ENCODE results near the gene DEFB119. TPM values are rescaled to one million over a fixed set of nuclear protein-coding genes. Genes with fewer than 3 reads are reported as not detected.

The DEFB119 gene
- total and polyA plus RNA-seq, 4 donors: not detected

GRCh38 chr20:31363295-31363694 is 27.1 kb downstream of the DEFB119 start:
- ATAC-seq (ENCODE audit: insufficient read depth, low FRiP score) (no peak), DNase-seq (no peak)
- 65 to 78% methylated on average over 4 of the region's 4 CpGs for WGBS, 2 donors
- Histone ChIP-seq H3K9ac (ENCODE audit: insufficient read depth in 1 of 2, low read length in 2 of 2) (no peak overlapping the region), H3K4me3 (no peak overlapping the region), H3K9me3 (ENCODE audit: control insufficient read depth in 4 of 4, insufficient read depth in 3 of 4, low read length in 3 of 4) (peaks cover 0 to 9% (median 3%) of the 10 kb centered on the region in 4 donors), H3K27ac (ENCODE audit: low read depth in 1 of 2, low read length in 1 of 2) (no peak overlapping the region), H3K4me1 (ENCODE audit: control insufficient read depth in 5 of 5, insufficient read depth in 5 of 5, low read length in 5 of 5) (no peaks in the 10 kb centered on the region), H3K27me3 (ENCODE audit: control insufficient read depth in 3 of 3, insufficient read depth in 3 of 3, low read length in 2 of 3) (no peaks in the 10 kb centered on the region), H3K36me3 (ENCODE audit: control insufficient read depth in 4 of 4, insufficient read depth in 4 of 4, low read length in 4 of 4) (no peaks in the 10 kb centered on the region)
- TF ChIP-seq, protein P1, sequence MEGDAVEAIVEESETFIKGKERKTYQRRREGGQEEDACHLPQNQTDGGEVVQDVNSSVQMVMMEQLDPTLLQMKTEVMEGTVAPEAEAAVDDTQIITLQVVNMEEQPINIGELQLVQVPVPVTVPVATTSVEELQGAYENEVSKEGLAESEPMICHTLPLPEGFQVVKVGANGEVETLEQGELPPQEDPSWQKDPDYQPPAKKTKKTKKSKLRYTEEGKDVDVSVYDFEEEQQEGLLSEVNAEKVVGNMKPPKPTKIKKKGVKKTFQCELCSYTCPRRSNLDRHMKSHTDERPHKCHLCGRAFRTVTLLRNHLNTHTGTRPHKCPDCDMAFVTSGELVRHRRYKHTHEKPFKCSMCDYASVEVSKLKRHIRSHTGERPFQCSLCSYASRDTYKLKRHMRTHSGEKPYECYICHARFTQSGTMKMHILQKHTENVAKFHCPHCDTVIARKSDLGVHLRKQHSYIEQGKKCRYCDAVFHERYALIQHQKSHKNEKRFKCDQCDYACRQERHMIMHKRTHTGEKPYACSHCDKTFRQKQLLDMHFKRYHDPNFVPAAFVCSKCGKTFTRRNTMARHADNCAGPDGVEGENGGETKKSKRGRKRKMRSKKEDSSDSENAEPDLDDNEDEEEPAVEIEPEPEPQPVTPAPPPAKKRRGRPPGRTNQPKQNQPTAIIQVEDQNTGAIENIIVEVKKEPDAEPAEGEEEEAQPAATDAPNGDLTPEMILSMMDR (IDR thresholded peaks at IDR 0.05; ENCODE audit: control extremely low read depth, extremely low read depth): no peak

DNA sequence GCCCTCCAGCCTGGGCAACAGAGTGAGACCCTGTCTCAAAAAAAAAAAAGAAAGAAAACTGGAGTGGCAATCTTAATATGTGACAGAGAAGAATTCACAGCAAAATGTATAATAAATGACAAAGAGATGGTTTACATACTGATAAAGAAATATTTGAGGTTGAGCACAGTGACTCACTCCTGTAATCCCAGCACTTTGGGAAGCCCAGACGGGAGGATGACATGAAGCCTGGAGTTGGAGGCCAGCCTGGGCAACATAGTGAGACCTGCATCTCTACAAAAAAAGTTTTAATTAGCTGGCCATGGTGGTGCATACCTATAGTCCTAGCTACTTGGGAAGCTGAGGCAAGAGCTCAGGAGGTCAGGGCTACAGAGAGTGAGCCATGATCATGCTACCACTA is 34.4 kb downstream of the DEFB119 start:
- no peak overlapping the region for H3K9ac ChIP-seq (ENCODE audit: insufficient read depth in 1 of 2, low read length in 2 of 2)
- no peak for DNase-seq
- H3K4me3 ChIP-seq: no peak overlapping the region
- H3K9me3 ChIP-seq (ENCODE audit: control insufficient read depth in 4 of 4, insufficient read depth in 3 of 4, low read length in 3 of 4): peaks cover 0 to 6% (median 0%) of the 10 kb centered on the region in 4 donors
- WGBS, 2 donors: 63 to 66% methylated on average over 1 of the region's 1 CpG
- H3K27ac ChIP-seq (ENCODE audit: low read depth in 1 of 2, low read length in 1 of 2): no peak overlapping the region
- H3K36me3 ChIP-seq (ENCODE audit: control insufficient read depth in 4 of 4, insufficient read depth in 4 of 4, low read length in 4 of 4): no peaks in the 10 kb centered on the region
- ATAC-seq (ENCODE audit: insufficient read depth, low FRiP score): no peak
- no peaks in the 10 kb centered on the region for H3K4me1 ChIP-seq (ENCODE audit: control insufficient read depth in 5 of 5, insufficient read depth in 5 of 5, low read length in 5 of 5)
- TF ChIP-seq, protein P1 (IDR thresholded peaks at IDR 0.05; ENCODE audit: control extremely low read depth, extremely low read depth): no peak
- no peaks in the 10 kb centered on the region for H3K27me3 ChIP-seq (ENCODE audit: control insufficient read depth in 3 of 3, insufficient read depth in 3 of 3, low read length in 2 of 3)

DNA sequence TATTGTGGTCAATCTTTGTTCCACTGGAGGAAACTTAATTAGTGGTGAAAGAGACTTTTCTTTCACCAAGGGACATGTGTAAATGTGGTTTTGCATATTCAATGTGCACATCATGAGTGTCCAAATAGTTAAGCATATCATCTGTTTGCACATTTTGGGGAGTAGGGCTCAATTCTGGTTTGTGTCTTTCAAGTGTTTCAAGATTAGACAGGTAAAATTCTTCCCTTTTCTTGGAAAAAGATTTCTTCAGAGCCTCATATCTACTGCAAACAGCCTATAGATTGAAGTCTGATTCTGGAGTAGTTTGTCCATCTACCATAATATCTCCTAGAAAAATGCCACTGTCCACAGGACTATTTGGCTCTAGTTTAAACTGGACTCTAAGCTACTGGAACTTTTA is 48.9 kb downstream of the DEFB119 start:
- Histone ChIP-seq H3K9ac (ENCODE audit: insufficient read depth in 1 of 2, low read length in 2 of 2) (no peak overlapping the region), H3K27ac (ENCODE audit: low read depth in 1 of 2, low read length in 1 of 2) (no peak overlapping the region), H3K27me3 (ENCODE audit: control insufficient read depth in 3 of 3, insufficient read depth in 3 of 3, low read length in 2 of 3) (no peaks in the 10 kb centered on the region), H3K4me1 (ENCODE audit: control insufficient read depth in 5 of 5, insufficient read depth in 5 of 5, low read length in 5 of 5) (no peaks in the 10 kb centered on the region), H3K36me3 (ENCODE audit: control insufficient read depth in 4 of 4, insufficient read depth in 4 of 4, low read length in 4 of 4) (no peaks in the 10 kb centered on the region), H3K4me3 (no peak overlapping the region), H3K9me3 (ENCODE audit: control insufficient read depth in 4 of 4, insufficient read depth in 3 of 4, low read length in 3 of 4) (peaks cover 0 to 7% (median 0%) of the 10 kb centered on the region in 4 donors)
- TF ChIP-seq, protein P1 (IDR thresholded peaks at IDR 0.05; ENCODE audit: control extremely low read depth, extremely low read depth): no peak
- ATAC-seq (ENCODE audit: insufficient read depth, low FRiP score): no peak
- DNase-seq: no peak

DNA sequence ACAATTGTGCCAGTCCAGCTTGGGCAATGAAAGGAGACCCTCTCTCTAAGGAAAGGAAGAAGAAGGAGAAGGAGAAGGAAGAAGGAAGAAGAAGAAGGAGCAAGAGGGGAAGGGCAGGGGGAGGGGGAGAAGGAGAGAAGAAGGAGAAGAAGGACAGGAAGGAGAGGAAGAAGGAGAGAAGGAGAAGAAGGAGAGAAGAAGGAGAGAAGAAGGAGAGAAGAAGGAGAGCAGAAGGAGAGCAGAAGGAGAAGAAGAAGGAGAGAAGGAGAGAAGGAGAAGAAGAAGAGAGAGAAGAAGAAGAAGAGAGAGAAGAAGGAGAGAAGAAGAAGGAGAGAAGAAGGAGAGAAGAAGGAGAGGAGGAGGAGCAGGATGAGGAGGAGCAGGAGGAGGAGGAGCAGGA is 59.5 kb downstream of the DEFB119 start:
- no peaks in the 10 kb centered on the region for H3K4me1 ChIP-seq (ENCODE audit: control insufficient read depth in 5 of 5, insufficient read depth in 5 of 5, low read length in 5 of 5)
- no peak overlapping the region for H3K9ac ChIP-seq (ENCODE audit: insufficient read depth in 1 of 2, low read length in 2 of 2)
- DNase-seq (no peak), ATAC-seq (ENCODE audit: insufficient read depth, low FRiP score) (no peak)
- no peaks in the 10 kb centered on the region for H3K36me3 ChIP-seq (ENCODE audit: control insufficient read depth in 4 of 4, insufficient read depth in 4 of 4, low read length in 4 of 4)
- no peaks in the 10 kb centered on the region for H3K27me3 ChIP-seq (ENCODE audit: control insufficient read depth in 3 of 3, insufficient read depth in 3 of 3, low read length in 2 of 3)
- no peak overlapping the region for H3K27ac ChIP-seq (ENCODE audit: low read depth in 1 of 2, low read length in 1 of 2)
- no peak overlapping the region for H3K4me3 ChIP-seq
- peaks cover 0 to 7% (median 2%) of the 10 kb centered on the region in 4 donors for H3K9me3 ChIP-seq (ENCODE audit: control insufficient read depth in 4 of 4, insufficient read depth in 3 of 4, low read length in 3 of 4)
- TF ChIP-seq, protein P1 (IDR thresholded peaks at IDR 0.05; ENCODE audit: control extremely low read depth, extremely low read depth): no peak

Data from lung (tissue), 12 donors.